H1 (cell line): ENCODE data around the gene AGAP1. TPM values are rescaled to one million over a fixed set of nuclear protein-coding genes. Genes with fewer than 3 reads are reported as not detected.

ENCODE experiments used
- CTCF ChIA-PET: fragments of 300-600 bp; sonication (Branson Sonifier 250); formaldehyde crosslinking; loops from one replicate; lab custom pipeline; 2021; ENCODE audit not compliant: partially characterized antibody; lab: Charles Lee
- POLR2A ChIA-PET: fragments of 300-600 bp; sonication (Branson Sonifier 250); formaldehyde crosslinking; loops from one replicate; lab custom pipeline; 2021; ENCODE audit warnings: inconsistent platforms; ENCODE audit not compliant: partially characterized antibody; lab: Charles Lee
- DNase-seq, 2 experiments: peaks; one replicate each; pipeline versions ENCODE4 v3.0.0 to v3.0.0-alpha.2; 2010 to 2022; ENCODE audit warnings: low spot score in 2 of 2, low read depth in 1 of 2, mixed read lengths in 1 of 2
- FAIRE-seq: peaks from 2 replicates; lab custom pipeline; 2011; peaks lifted over from hg19 to GRCh38; lab: Jason Lieb, UNC
- H2AFZ ChIP-seq: 2 replicates; pipeline ENCODE4 v1.8.1; 2012; ENCODE audit warnings: low read length, inconsistent platforms
- H2AK5ac ChIP-seq: 2 replicates; pipeline ENCODE4 v1.6.1; 2013; ENCODE audit warnings: low read depth, low read length
- H2BK120ac ChIP-seq: replicated peaks from 2 replicates; pipeline ENCODE3; 2013; ENCODE audit warnings: low read depth, low read length, inconsistent platforms
- H2BK12ac ChIP-seq: 2 replicates; pipeline ENCODE4 v1.6.1; 2013; ENCODE audit warnings: low read depth, low read length
- H2BK15ac ChIP-seq: 2 replicates; pipeline ENCODE4 v1.6.1; 2013; ENCODE audit warnings: low read length
- H2BK20ac ChIP-seq: 2 replicates; pipeline ENCODE4 v1.6.1; 2013; ENCODE audit warnings: low read length
- H2BK5ac ChIP-seq: 2 replicates; pipeline ENCODE4 v1.6.1; 2013; ENCODE audit warnings: low read depth, low read length
- H3K14ac ChIP-seq: 2 replicates; pipeline ENCODE4 v1.6.1; 2013; ENCODE audit warnings: inconsistent platforms; ENCODE audit not compliant: insufficient read length
- H3K18ac ChIP-seq: 2 replicates; pipeline ENCODE4 v1.6.1; 2013; ENCODE audit warnings: low read length; ENCODE audit errors: extremely low read depth
- H3K23ac ChIP-seq: 2 replicates; pipeline ENCODE4 v1.6.1; 2013; ENCODE audit warnings: inconsistent platforms; ENCODE audit not compliant: insufficient read length
- H3K23me2 ChIP-seq: 2 replicates; pipeline ENCODE4 v1.6.1; 2013; ENCODE audit warnings: low read depth, low read length
- H3K27ac ChIP-seq: 2 replicates; pipeline ENCODE4 v1.6.1; 2011; ENCODE audit warnings: low read depth, low read length, inconsistent platforms
- H3K27me3 ChIP-seq, 4 experiments: replicated peaks in 1 of 4; 1 replicate in 1 of 4; 2 replicates in 3 of 4; pipeline versions ENCODE4 v1.6.1 to v1.8.1; 2011 to 2013; ENCODE audit warnings: low read length in 3 of 4, mild to moderate bottlenecking in 3 of 4, inconsistent platforms in 2 of 4, mixed read lengths in 2 of 4, moderate library complexity in 1 of 4; ENCODE audit not compliant: control insufficient read depth in 3 of 4, insufficient read depth in 3 of 4; ENCODE audit errors: extremely low read depth in 1 of 4
- H3K36me3 ChIP-seq, 4 experiments: 2 replicates each; pipeline versions ENCODE4 v1.6.1 to v1.8.1; 2011 to 2013; ENCODE audit warnings: mild to moderate bottlenecking in 4 of 4, low read length in 3 of 4, moderate library complexity in 2 of 4, control low read depth in 1 of 4, inconsistent platforms in 1 of 4; ENCODE audit not compliant: insufficient read depth in 4 of 4, control insufficient read depth in 2 of 4
- H3K4ac ChIP-seq: replicated peaks from 2 replicates; pipeline ENCODE3; 2013; ENCODE audit warnings: low read length, low read depth, mixed read lengths, inconsistent platforms; ENCODE audit not compliant: insufficient read length
- H3K4me1 ChIP-seq, 4 experiments: replicated peaks in 1 of 4; 1 replicate in 1 of 4; 2 replicates in 3 of 4; pipeline versions ENCODE4 v1.6.1 to v1.8.1; 2011 to 2013; ENCODE audit warnings: low read length in 3 of 4, inconsistent platforms in 2 of 4, mixed read lengths in 1 of 4; ENCODE audit not compliant: insufficient read depth in 4 of 4, control insufficient read depth in 3 of 4
- H3K4me2 ChIP-seq, 2 experiments: 2 replicates each; pipeline versions ENCODE4 v1.6.1 to v1.8.1; 2011 to 2013; ENCODE audit warnings: low read depth in 2 of 2, low read length in 2 of 2, control low read depth in 1 of 2, inconsistent platforms in 1 of 2, mild to moderate bottlenecking in 1 of 2; ENCODE audit not compliant: insufficient read depth in 1 of 2
- H3K4me3 ChIP-seq, 4 experiments: fragments of 200-600, 300-600 bp in 1 of 4; sonication (generic), shearing (Covaris generic), sonication (Bioruptor Twin) in 1 of 4; 2 replicates each; pipeline versions ENCODE4 v1.5.1 to v1.8.1; 2011 to 2016; ENCODE audit warnings: low read length in 4 of 4, low read depth in 3 of 4, control low read depth in 2 of 4, inconsistent platforms in 2 of 4, mild to moderate bottlenecking in 2 of 4, mixed read lengths in 1 of 4, moderate library complexity in 1 of 4; ENCODE audit not compliant: insufficient read depth in 2 of 4; ENCODE audit errors: extremely low read depth in 1 of 4
- H3K56ac ChIP-seq: replicated peaks from 2 replicates; pipeline ENCODE3; 2013; ENCODE audit warnings: low read depth, mild to moderate bottlenecking, mixed read lengths, low read length, inconsistent platforms; ENCODE audit not compliant: insufficient read length
- H3K79me1 ChIP-seq: 2 replicates; pipeline ENCODE4 v1.6.1; 2013; ENCODE audit warnings: low read depth, low read length, control low read depth
- H3K79me2 ChIP-seq, 2 experiments: 2 replicates each; pipeline versions ENCODE4 v1.6.1 to v1.8.1; 2012 to 2013; ENCODE audit warnings: low read length in 2 of 2, mild to moderate bottlenecking in 2 of 2, inconsistent platforms in 1 of 2; ENCODE audit not compliant: insufficient read depth in 2 of 2, control insufficient read depth in 1 of 2
- H3K9ac ChIP-seq, 4 experiments: replicated peaks in 1 of 4; 1 replicate in 1 of 4; 2 replicates in 3 of 4; pipeline versions ENCODE4 v1.6.1 to v1.8.1; 2011 to 2013; ENCODE audit warnings: low read depth in 3 of 4, low read length in 3 of 4, control low read depth in 2 of 4, mild to moderate bottlenecking in 2 of 4, moderate library complexity in 2 of 4, inconsistent platforms in 1 of 4; ENCODE audit errors: extremely low read depth in 1 of 4
- H3K9me3 ChIP-seq, 2 experiments: 2 replicates each; pipeline versions ENCODE4 v1.6.1 to v1.8.1; 2012 to 2013; ENCODE audit warnings: mild to moderate bottlenecking in 2 of 2, moderate library complexity in 2 of 2, control low read depth in 1 of 2, inconsistent platforms in 1 of 2, low read depth in 1 of 2, low read length in 1 of 2, mixed read lengths in 1 of 2; ENCODE audit not compliant: insufficient read depth in 2 of 2
- H4K20me1 ChIP-seq, 2 experiments: replicated peaks in 1 of 2; 2 replicates each; pipeline versions ENCODE3 to v1.8.1; 2011 to 2013; ENCODE audit warnings: inconsistent platforms in 2 of 2, low read length in 2 of 2, mild to moderate bottlenecking in 1 of 2; ENCODE audit not compliant: insufficient read depth in 2 of 2, control insufficient read depth in 1 of 2
- H4K5ac ChIP-seq: 2 replicates; pipeline ENCODE4 v1.6.1; 2013; ENCODE audit warnings: low read length, low read depth, mixed read lengths, inconsistent platforms; ENCODE audit not compliant: insufficient read length
- H4K8ac ChIP-seq: 2 replicates; pipeline ENCODE4 v1.8.0; 2013; ENCODE audit warnings: mild to moderate bottlenecking, moderate library complexity, low read length, inconsistent platforms; ENCODE audit not compliant: insufficient read depth; ENCODE audit errors: extremely low read depth
- H4K91ac ChIP-seq: replicated peaks from 2 replicates; pipeline ENCODE3; 2013; ENCODE audit warnings: low read length, mixed read lengths, inconsistent platforms; ENCODE audit not compliant: insufficient read length
- ASH2L ChIP-seq: fragments of 200-600, 300-600 bp; sonication (generic); IDR thresholded peaks from one replicate; pipeline ENCODE4 v1.7.1; 2017; ENCODE audit warnings: low read length
- BACH1 ChIP-seq: IDR thresholded peaks from 2 replicates; pipeline ENCODE4 v1.6.1; 2012; ENCODE audit warnings: low read length, improper control_type of control experiment
- CEBPB ChIP-seq: IDR thresholded peaks from 2 replicates; pipeline ENCODE4 v1.6.1; 2012; ENCODE audit warnings: low read depth, low read length
- CREB1 ChIP-seq: IDR thresholded peaks from 2 replicates; pipeline ENCODE4 v1.6.1; 2012; ENCODE audit warnings: inconsistent platforms
- EP300 ChIP-seq, 2 experiments: IDR thresholded peaks; 1 replicate in 1 of 2; 2 replicates in 1 of 2; pipeline ENCODE4 v1.6.1; 2011 to 2012; ENCODE audit warnings: low read depth in 2 of 2, low read length in 2 of 2, mild to moderate bottlenecking in 2 of 2, borderline replicate concordance in 1 of 2, inconsistent platforms in 1 of 2, moderate library complexity in 1 of 2
- KDM1A ChIP-seq: fragments of 200-600, 300-600 bp; sonication (generic); IDR thresholded peaks from 2 replicates; pipeline ENCODE4 v1.7.1; 2016; ENCODE audit warnings: mild to moderate bottlenecking, low read length, borderline replicate concordance
- NRF1 ChIP-seq: IDR thresholded peaks from 2 replicates; pipeline ENCODE4 v1.6.1; 2011; ENCODE audit warnings: mild to moderate bottlenecking, low read depth, low read length, improper control_type of control experiment
- POLR2A ChIP-seq, 2 experiments: IDR thresholded peaks; 1 replicate in 1 of 2; 2 replicates in 1 of 2; pipeline ENCODE4 v1.6.1; 2011; ENCODE audit warnings: low read depth in 2 of 2, low read length in 2 of 2, mild to moderate bottlenecking in 2 of 2; ENCODE audit errors: control extremely low read depth in 1 of 2
- RAD21 ChIP-seq, 2 experiments: IDR thresholded peaks in 1 of 2; conservative IDR thresholded peaks in 1 of 2; 2 replicates each; pipeline ENCODE4 v1.6.1; 2011; ENCODE audit warnings: low read depth in 2 of 2, low read length in 2 of 2, improper control_type of control experiment in 1 of 2, inconsistent platforms in 1 of 2, mild to moderate bottlenecking in 1 of 2, moderate library complexity in 1 of 2
- SIX5 ChIP-seq: IDR thresholded peaks from 2 replicates; pipeline ENCODE4 v1.6.1; 2011; ENCODE audit warnings: mild to moderate bottlenecking, low read depth, low read length
- SRF ChIP-seq: IDR thresholded peaks from 2 replicates; pipeline ENCODE4 v1.6.1; 2011; ENCODE audit warnings: mild to moderate bottlenecking, low read depth, low read length, moderate library complexity
- TCF12 ChIP-seq: IDR thresholded peaks from 2 replicates; pipeline ENCODE4 v1.6.1; 2011; ENCODE audit warnings: low read depth, mild to moderate bottlenecking, low read length
- whole genome bisulfite sequencing, 2 experiments: shearing (Covaris generic) in 1 of 2; methylation state at CpG; one replicate each; pipeline versions ENCODE4 v1.1.6 to v1.1.7; 2013 to 2015; ENCODE audit warnings: low lambda C conversion rate in 2 of 2, mixed read lengths in 2 of 2, inconsistent platforms in 1 of 2, low coverage in 1 of 2, missing lambda C conversion rate in 1 of 2; ENCODE audit not compliant: insufficient replicate concordance in 2 of 2, insufficient coverage in 1 of 2, insufficient read length in 1 of 2; ENCODE audit errors: extremely low coverage in 1 of 2, missing lambda C conversion rate in 1 of 2; 5-methylcytosine and 5-hydroxymethylcytosine counted together
- polyA plus RNA-seq, 7 experiments: library from polyadenylated mRNA; depleted of rRNA in 3 of 7; stranded (reverse) in 5 of 7; unstranded in 2 of 7; fragments of >200 nt in 5 of 7; fragments of 200-250 nt in 2 of 7; gene quantifications; 1 replicate in 5 of 7; 2 replicates in 1 of 7; 4 replicates in 1 of 7; pipeline versions ENCODE4 v1.2.1 to v1.2.3, GENCODE V29; 2011 to 2013; ENCODE audit warnings: missing spikeins in 2 of 7, mixed read lengths in 2 of 7
- total RNA-seq: library from RNA; stranded (reverse); fragmentation: NEBNext Ultra II Directional; extraction: Animal tissue kit (Norgen Biotek cat#: 25700); gene quantifications from 2 replicates; pipeline ENCODE4 v1.2.1, GENCODE V29; 2021

The AGAP1 gene
- total and polyA plus RNA-seq, 2 of the 8 experiments (the other 6 are each of a cell fraction or from before 2014, with no cell fraction given) = 18.1 to 39.4 TPM

GRCh38 chr2:235514627-235515363 is 21.0 kb downstream of the AGAP1 start:
- H2AFZ ChIP-seq = no peak overlapping the region
- WGBS, 2 experiments = 84% methylated on average over 10 of the region's 10 CpGs; no CpG with 5 or more reads in 1 of the 2 experiments
- H3K23me2 ChIP-seq = peaks cover 5% of the 10 kb centered on the region; the same call in 1 of the 2 replicates
- DNase-seq (no peak), FAIRE-seq (no peak)
- no peak overlapping the region for H3K18ac ChIP-seq
- H4K20me1 ChIP-seq = peaks cover 7 to 27% of the 10 kb centered on the region in 2 experiments
- H2BK120ac ChIP-seq = no peak overlapping the region
- no peak overlapping the region for H3K4me3 ChIP-seq
- no peak overlapping the region for H3K9ac ChIP-seq
- H3K23ac ChIP-seq = no peak overlapping the region
- no peak overlapping the region for H4K91ac ChIP-seq
- peaks cover 22% of the 10 kb centered on the region for H3K79me1 ChIP-seq
- H3K36me3 ChIP-seq = 0 out of 8 replicates have a peak, but pooled peaks cover 0 to 3% (median 0%) of the 10 kb centered on the region in 4 experiments
- no peak overlapping the region for H2BK20ac ChIP-seq
- H3K27ac ChIP-seq = no peak overlapping the region
- no peaks in the 10 kb centered on the region; a peak in 1 of 7 replicates for H3K27me3 ChIP-seq
- H3K4me1 ChIP-seq = peaks cover 1 to 15% (median 7%) of the 10 kb centered on the region in 4 experiments
- peaks cover 0 to 4% of the 10 kb centered on the region in 2 experiments; a peak in 1 of 4 replicates for H3K9me3 ChIP-seq
- H2BK12ac ChIP-seq = no peak overlapping the region
- H2AK5ac ChIP-seq = no peak overlapping the region
- H4K5ac ChIP-seq = no peak overlapping the region
- POLR2A ChIA-PET = no interaction called here
- H4K8ac ChIP-seq = no peak overlapping the region
- no peak overlapping the region for H2BK5ac ChIP-seq
- no peak overlapping the region for H3K4ac ChIP-seq
- H3K56ac ChIP-seq = no peak overlapping the region
- peaks cover 14 to 95% of the 10 kb centered on the region in 2 experiments for H3K79me2 ChIP-seq
- H3K4me2 ChIP-seq = no peak overlapping the region
- H2BK15ac ChIP-seq = no peak overlapping the region
- no peak overlapping the region for H3K14ac ChIP-seq
- CTCF ChIA-PET = interaction anchor here (0.6 to 10.1 kb wide), 16 partner anchors 12 to 441 kb away, joined by 3 to 83 read pairs (median 4); no protein-coding TSS in a partner anchor
- TF ChIP-seq NRF1 (no peak), EP300 (IDR thresholded peaks at IDR 0.05; ENCODE audit: borderline replicate concordance in 1 of 2, low read depth in 2 of 2, low read length in 2 of 2) (no peak), RAD21 (IDR thresholded peaks at IDR 0.05 in 1 of 2, conservative IDR thresholded peaks at IDR 0.05 in 1 of 2; ENCODE audit: low read depth in 2 of 2, low read length in 2 of 2) (peak; percentile 36 to 54), BACH1 (no peak), POLR2A (IDR thresholded peaks at IDR 0.05; ENCODE audit: control extremely low read depth in 1 of 2, low read depth in 2 of 2, low read length in 2 of 2) (no peak), TCF12 (no peak), KDM1A (no peak), CREB1 (peak; percentile 43; the same call in 1 of the 2 replicates), SIX5 (no peak), SRF (no peak), CEBPB (no peak), ASH2L (no peak)
